Upper lobe of left lung (tissue), 6 donors: ENCODE results near the gene SLC1A5. TPM values are rescaled to one million over a fixed set of nuclear protein-coding genes. Genes with fewer than 3 reads are reported as not detected.

ENCODE experiments used
- ATAC-seq, 2 donors: fragments of 200-7000 bp; cut with Tn5 transposase; one replicate each; pipeline ENCODE4 v1.9.1; 2022; ENCODE audit warnings: mild to moderate bottlenecking in 2 of 2, moderate library complexity in 2 of 2; ENCODE audit not compliant: low FRiP score in 2 of 2
- DNase-seq, 2 donors: peaks; one replicate each; pipeline ENCODE4 v3.0.0-alpha.2; 2019 to 2020
- H3K27ac ChIP-seq, 4 donors: fragments of 200-600 bp; sonication (generic); one replicate each; pipeline ENCODE4 v1.5.1; 2016 to 2019
- H3K27me3 ChIP-seq, 4 donors: fragments of 200-600 bp; sonication (generic); one replicate each; pipeline ENCODE4 v1.5.1; 2017 to 2019
- H3K36me3 ChIP-seq, 4 donors: fragments of 200-600 bp; sonication (generic); one replicate each; pipeline ENCODE4 v1.5.1; 2016 to 2019
- H3K4me1 ChIP-seq, 4 donors: fragments of 200-600 bp; sonication (generic); one replicate each; pipeline ENCODE4 v1.5.1; 2018 to 2019
- H3K4me3 ChIP-seq, 4 donors: fragments of 200-600 bp; sonication (generic); one replicate each; pipeline ENCODE4 v1.5.1; 2017 to 2019; ENCODE audit warnings: mild to moderate bottlenecking in 2 of 4, moderate library complexity in 1 of 4
- H3K9me3 ChIP-seq, 4 donors: fragments of 200-600 bp; sonication (generic); one replicate each; pipeline ENCODE4 v1.5.1; 2018 to 2019
- CTCF ChIP-seq, 6 experiments: fragments of 450-650 bp in 4 of 6; fragments of 200-600 bp in 2 of 6; sonication (generic) in 2 of 6; IDR thresholded peaks; one replicate each; pipeline ENCODE4 v1.5.1; 2016 to 2019; ENCODE audit warnings: antibody characterized with exemption in 6 of 6
- EP300 ChIP-seq, 4 donors: sonication (generic); formaldehyde crosslinking; IDR thresholded peaks; one replicate each; pipeline ENCODE4 v1.5.1; 2017; ENCODE audit warnings: antibody characterized with exemption in 4 of 4, control low read depth in 2 of 4
- POLR2A ChIP-seq, 4 donors: fragments of 450-650 bp; IDR thresholded peaks; one replicate each; pipeline ENCODE4 v1.5.1; 2016 to 2017; ENCODE audit warnings: antibody characterized with exemption in 4 of 4, mild to moderate bottlenecking in 2 of 4
- POLR2AphosphoS5 ChIP-seq, 2 donors: sonication (generic); formaldehyde crosslinking; IDR thresholded peaks; one replicate each; pipeline ENCODE4 v1.5.1; 2017; ENCODE audit warnings: antibody characterized with exemption in 2 of 2
- WGBS, 2 donors: methylation state at CpG; one replicate each; pipeline ENCODE4 v1.1.5; 2017 to 2018; 5-methylcytosine and 5-hydroxymethylcytosine counted together
- total RNA-seq, 6 donors: library from RNA; depleted of rRNA in 4 of 6; stranded (reverse); fragments of >200 nt in 4 of 6; gene quantifications; one replicate each; pipeline versions ENCODE4 v1.1.0 to v1.2.1, GENCODE V29; 2016 to 2021
- donor health status: DM: no; HTN: no; CAD: no; lungs with moderate emphysema.
- donor health status: DM: no; HTN: yes; CAD: no; lungs with severe emphysema.

Gene SLC1A5
- total RNA-seq, 6 donors from 2014 or later: 52.4 to 147 (median 83.9) TPM

GRCh38 chr19:46739290-46739771, 49.1 kb downstream of the SLC1A5 start:
- TF ChIP-seq POLR2AphosphoS5 (IDR thresholded peaks at IDR 0.05) (peak; percentile 43 to 81), POLR2A (IDR thresholded peaks at IDR 0.05) (no peak), EP300 (IDR thresholded peaks at IDR 0.05) (peak in 1 of 4 donors; percentile 48)
- Histone ChIP-seq H3K36me3 (peaks cover 0 to 39% (median 24%) of the 10 kb centered on the region in 4 donors), H3K27me3 (no peaks in the 10 kb centered on the region)

GRCh38 chr19:46737761-46738171, 50.6 kb downstream of the SLC1A5 start:
- peaks cover 8 to 53% (median 38%) of the 10 kb centered on the region in 4 donors for H3K36me3 ChIP-seq
- no peaks in the 10 kb centered on the region for H3K9me3 ChIP-seq
- TF ChIP-seq POLR2A (IDR thresholded peaks at IDR 0.05): no peak
- no peak for TF ChIP-seq CTCF (IDR thresholded peaks at IDR 0.05)
- no peak for TF ChIP-seq POLR2AphosphoS5 (IDR thresholded peaks at IDR 0.05)
- TF ChIP-seq EP300 (IDR thresholded peaks at IDR 0.05): no peak
- no peak overlapping the region for H3K4me3 ChIP-seq
- H3K4me1 ChIP-seq: peaks cover 17 to 66% (median 30%) of the 10 kb centered on the region in 4 donors
- 80 to 90% methylated on average over 19 of the region's 19 CpGs for WGBS, 2 donors
- no peak for ATAC-seq
- peak in 1 of 2 donors; percentile 53 for DNase-seq
- no peaks in the 10 kb centered on the region for H3K27me3 ChIP-seq
- H3K27ac ChIP-seq: peak overlapping the region; percentile 14 to 81 (median 67)

More at GRCh38 chr19:46739290-46739771, 49.1 kb downstream of the SLC1A5 start:
- Histone ChIP-seq H3K27ac (peak overlapping the region; percentile 23 to 81 (median 72)), H3K4me3 (no peak overlapping the region), H3K9me3 (no peaks in the 10 kb centered on the region), H3K4me1 (peaks cover 24 to 77% (median 41%) of the 10 kb centered on the region in 4 donors)
- 75 to 82% methylated on average over 2 to 13 of the region's 14 CpGs for WGBS, 2 donors
- peak; percentile 71 to 72 for ATAC-seq
- no peak for DNase-seq

- peaks cover 21 to 66% (median 33%) of the 10 kb centered on the region in 4 donors for H3K4me1 ChIP-seq
Observed at GRCh38 chr19:46737298-46737654, 51.1 kb downstream of the SLC1A5 start.

GRCh38 chr19:46736531-46737297, 51.7 kb downstream of the SLC1A5 start:
- Histone ChIP-seq H3K4me1 (peaks cover 26 to 68% (median 37%) of the 10 kb centered on the region in 4 donors), H3K27me3 (no peaks in the 10 kb centered on the region), H3K36me3 (peaks cover 8 to 63% (median 46%) of the 10 kb centered on the region in 4 donors), H3K4me3 (no peak overlapping the region), H3K27ac (peak overlapping the region; percentile 63 to 81 (median 68)), H3K9me3 (no peaks in the 10 kb centered on the region)
- no peak for TF ChIP-seq POLR2AphosphoS5 (IDR thresholded peaks at IDR 0.05)
- no peak for TF ChIP-seq EP300 (IDR thresholded peaks at IDR 0.05)
- ATAC-seq (peak in 1 of 2 donors; percentile 24), DNase-seq (no peak)
- WGBS, 2 donors: 50 to 59% methylated on average over 20 to 22 of the region's 22 CpGs

More at GRCh38 chr19:46737298-46737654, 51.1 kb downstream of the SLC1A5 start:
- H3K27me3 ChIP-seq: no peaks in the 10 kb centered on the region
- H3K9me3 ChIP-seq: no peaks in the 10 kb centered on the region
- ATAC-seq (no peak), DNase-seq (no peak)
- no peak overlapping the region for H3K4me3 ChIP-seq
- H3K27ac ChIP-seq: peak overlapping the region; percentile 63 to 81 (median 68)
- TF ChIP-seq CTCF (IDR thresholded peaks at IDR 0.05): no peak
- TF ChIP-seq POLR2A (IDR thresholded peaks at IDR 0.05): no peak
- 54 to 65% methylated on average over 7 of the region's 7 CpGs for WGBS, 2 donors
- peaks cover 8 to 58% (median 43%) of the 10 kb centered on the region in 4 donors for H3K36me3 ChIP-seq

- Histone ChIP-seq H3K36me3 (peaks cover 20 to 90% (median 67%) of the 10 kb centered on the region in 4 donors), H3K27me3 (no peaks in the 10 kb centered on the region), H3K27ac (peak overlapping the region; percentile 71 to 78 (median 74)), H3K9me3 (no peaks in the 10 kb centered on the region), H3K4me1 (peaks cover 36 to 65% (median 48%) of the 10 kb centered on the region in 4 donors), H3K4me3 (no peak overlapping the region)
- TF ChIP-seq POLR2A (IDR thresholded peaks at IDR 0.05) (no peak), CTCF (IDR thresholded peaks at IDR 0.05) (no peak), EP300 (IDR thresholded peaks at IDR 0.05) (no peak), POLR2AphosphoS5 (IDR thresholded peaks at IDR 0.05) (no peak)
- ATAC-seq: peak in 1 of 2 donors; percentile 6
- no peak for DNase-seq
- WGBS, 2 donors: 64 to 82% methylated on average over 11 of the region's 11 CpGs
Observed at GRCh38 chr19:46733690-46734292, 54.6 kb downstream of the SLC1A5 start.
